NCI-H1694 (cell line): Measurements from ENCODE around the gene PPIL6.

ENCODE experiments used
- DNase-seq: peaks from one replicate; lab custom pipeline; 2025; lab: John Stamatoyannopoulos, UW

Gene PPIL6

GRCh38 chr6:109449064-109449794, 8.8 kb upstream of the PPIL6 start:
- DNase-seq, result no peak

- no peak for DNase-seq
Measured at GRCh38 chr6:109448615-109449014, 8.2 kb upstream of the PPIL6 start.

- no peak for DNase-seq
Measured at GRCh38 chr6:109447878-109448555, 7.6 kb upstream of the PPIL6 start.

- DNase-seq, result no peak
Measured at GRCh38 chr6:109447087-109447486, 6.7 kb upstream of the PPIL6 start.

- DNase-seq, result no peak
Measured at GRCh38 chr6:109446541-109446940, 6.1 kb upstream of the PPIL6 start.

GRCh38 chr6:109446072-109446471, 5.6 kb upstream of the PPIL6 start:
- no peak for DNase-seq

GRCh38 chr6:109445382-109445781, 5.0 kb upstream of the PPIL6 start:
- DNase-seq, result no peak

GRCh38 chr6:109443425-109443950, 3.1 kb upstream of the PPIL6 start:
- DNase-seq, result no peak

- DNase-seq, result no peak
Measured at GRCh38 chr6:109442393-109442924, 2.0 kb upstream of the PPIL6 start.

GRCh38 chr6:109441069-109441816, 815 bp upstream of the PPIL6 start:
- no peak for DNase-seq

GRCh38 chr6:109436041-109436440, 4.4 kb downstream of the PPIL6 start:
- DNase-seq, result no peak

- DNase-seq, result no peak
Measured at GRCh38 chr6:109434456-109434855, 6.0 kb downstream of the PPIL6 start.

- no peak for DNase-seq
Measured at GRCh38 chr6:109429496-109429895, 10.9 kb downstream of the PPIL6 start.

- no peak for DNase-seq
Measured at GRCh38 chr6:109428889-109429477, 11.4 kb downstream of the PPIL6 start.

GRCh38 chr6:109424946-109425345, 15.5 kb downstream of the PPIL6 start:
- no peak for DNase-seq

GRCh38 chr6:109421184-109421583, 19.2 kb downstream of the PPIL6 start:
- DNase-seq, result no peak

- no peak for DNase-seq
Measured at GRCh38 chr6:109420751-109421150, 19.7 kb downstream of the PPIL6 start.

- no peak for DNase-seq
Measured at GRCh38 chr6:109417646-109418045, 22.8 kb downstream of the PPIL6 start.

- DNase-seq, result no peak
Measured at GRCh38 chr6:109411034-109411433, 29.4 kb downstream of the PPIL6 start.

GRCh38 chr6:109406196-109406595, 34.2 kb downstream of the PPIL6 start:
- no peak for DNase-seq

GRCh38 chr6:109397020-109397419, 43.4 kb downstream of the PPIL6 start:
- no peak for DNase-seq
